Gastrocnemius medialis (tissue), 4 donors: ENCODE results near the gene TK1.
A peak's percentile ranks its signal among the peaks of the same experiment; 100 is the strongest.

Experiments used
- CTCF ChIP-seq, 5 experiments: fragments of 450-650 bp in 3 of 5; fragments of 200-600 bp in 2 of 5; sonication (generic) in 2 of 5; IDR thresholded peaks in 4 of 5; conservative IDR thresholded peaks in 1 of 5; 1 replicate in 4 of 5; 2 replicates in 1 of 5; pipeline ENCODE4 v1.5.1; 2016 to 2019; ENCODE audit warnings: antibody characterized with exemption in 5 of 5, mild to moderate bottlenecking in 3 of 5, moderate library complexity in 3 of 5
- POLR2A ChIP-seq, 2 donors: fragments of 450-650 bp; IDR thresholded peaks; one replicate each; pipeline ENCODE4 v1.6.1; 2017; ENCODE audit warnings: antibody characterized with exemption in 2 of 2, mild to moderate bottlenecking in 2 of 2, moderate library complexity in 2 of 2

GRCh38 chr17:78133971-78134898 lies 52.6 kb downstream of the TK1 start:
- TF ChIP-seq CTCF (IDR thresholded peaks at IDR 0.05 in 4 of 5, conservative IDR thresholded peaks at IDR 0.05 in 1 of 5) (peak in 3 of 5 experiments; percentile 31 to 49 (median 44)), POLR2A (IDR thresholded peaks at IDR 0.05) (no peak)
